Activated CD8-positive, alpha-beta memory T cell treated with anti-CD3 and anti-CD28 coated beads for 4 hours (primary cell): ENCODE measurements around the gene DECR2.
"Not testable (repeated sequence)": the region's sequence is repeated elsewhere in the genome, so short reads cannot be mapped to it uniquely, and the experiment has no call there.

ENCODE experiments used
- DNase-seq, 2 donors: peaks; one replicate each; pipeline ENCODE4 v3.0.0-alpha.2; 2020; ENCODE audit warnings: low read depth in 2 of 2

The DECR2 gene

DNA sequence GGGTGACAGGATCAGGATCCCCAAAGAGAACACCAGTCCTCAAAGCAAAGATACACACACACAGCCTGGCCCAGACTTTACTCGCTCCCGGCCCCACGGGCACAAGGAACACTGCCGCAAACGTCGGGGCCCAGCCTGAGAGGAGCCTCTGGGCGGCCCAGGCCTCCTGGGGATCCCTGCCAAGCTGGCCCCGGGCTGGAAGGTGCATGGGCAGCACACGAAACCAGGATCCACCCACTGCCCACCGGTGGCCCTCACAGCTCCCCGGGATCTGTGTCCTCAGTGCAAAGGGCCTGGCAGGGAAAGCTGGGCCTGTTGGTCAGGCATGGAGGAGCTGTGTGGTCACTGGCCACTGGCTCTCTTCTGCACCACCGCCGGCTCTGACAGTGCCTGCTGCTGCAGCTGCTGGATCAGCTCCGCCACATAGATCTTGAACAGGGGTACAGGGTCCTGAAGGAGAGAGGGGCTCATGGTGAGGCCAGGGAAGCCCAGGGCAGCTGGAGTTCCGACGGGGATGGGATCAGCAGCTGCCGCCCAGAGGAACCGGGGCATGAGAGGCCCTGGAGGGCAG is 34.3 kb upstream of the DECR2 start:
- no peak for DNase-seq

DNA sequence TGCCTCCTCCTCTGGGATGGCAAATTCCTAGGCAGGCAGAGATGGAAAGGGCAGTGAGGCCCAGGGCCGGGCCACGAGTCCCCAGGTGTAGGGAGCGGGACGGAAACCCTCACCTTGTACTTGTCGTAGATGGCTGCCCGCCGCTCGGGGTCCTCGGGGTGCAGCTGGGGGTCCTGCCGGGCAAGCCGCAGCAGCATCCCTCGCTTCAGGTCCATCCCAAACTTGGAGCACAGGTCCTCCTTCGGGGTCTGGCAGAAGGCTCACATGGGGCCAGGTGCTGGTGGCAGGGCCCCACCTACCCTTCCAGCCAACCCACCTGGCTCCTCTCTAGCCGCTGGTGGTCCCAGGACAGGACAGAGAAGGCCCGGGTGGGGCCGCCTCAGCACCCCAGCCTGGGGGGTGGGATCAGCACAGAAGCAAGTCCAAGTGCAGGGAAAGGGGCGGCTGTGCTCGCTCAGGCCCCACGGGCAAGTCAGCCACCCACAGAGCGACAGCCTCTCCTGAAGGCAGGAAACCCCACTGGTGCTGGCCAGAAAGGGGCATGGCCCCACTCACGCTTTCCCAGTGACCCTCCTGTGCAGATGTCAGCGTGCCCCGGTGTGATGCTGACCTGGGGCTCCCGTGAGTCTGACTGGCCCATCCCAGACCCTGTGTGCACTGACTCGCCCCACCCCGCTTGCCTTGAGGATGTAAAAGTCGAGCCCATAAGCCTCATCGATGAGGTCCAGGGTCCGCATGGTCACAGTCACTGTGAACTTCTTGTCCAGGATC is 33.1 kb upstream of the DECR2 start:
- no peak for DNase-seq

DNA sequence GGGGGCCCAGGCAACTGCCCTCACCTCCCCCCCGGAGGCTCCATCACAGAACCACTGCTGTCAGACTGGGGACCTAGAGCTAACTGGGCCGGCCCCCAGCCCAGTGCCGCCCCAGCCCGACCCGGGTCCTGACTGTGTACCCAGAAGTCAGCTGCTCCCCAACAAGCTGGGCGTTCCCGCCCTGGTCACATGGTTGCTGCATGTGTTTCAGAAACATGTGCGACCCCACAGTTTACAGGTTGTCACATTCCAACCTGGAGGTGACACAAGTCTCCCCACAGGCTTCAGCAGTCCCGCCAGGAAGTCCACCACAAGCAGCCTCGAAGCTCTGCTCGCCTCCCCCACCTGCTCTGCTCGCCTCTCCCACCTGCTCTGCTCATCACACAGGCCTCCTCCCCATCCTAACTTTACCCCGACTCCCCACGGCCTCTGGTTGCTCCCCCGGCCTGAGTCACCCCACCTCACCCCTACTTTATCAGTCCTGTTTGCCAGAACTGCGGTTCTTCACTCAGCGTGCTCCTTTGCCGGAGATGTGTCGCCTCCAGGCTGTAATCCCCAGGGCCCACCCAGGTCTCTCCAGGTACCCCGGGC is 32.3 kb upstream of the DECR2 start:
- DNase-seq = no peak

DNA sequence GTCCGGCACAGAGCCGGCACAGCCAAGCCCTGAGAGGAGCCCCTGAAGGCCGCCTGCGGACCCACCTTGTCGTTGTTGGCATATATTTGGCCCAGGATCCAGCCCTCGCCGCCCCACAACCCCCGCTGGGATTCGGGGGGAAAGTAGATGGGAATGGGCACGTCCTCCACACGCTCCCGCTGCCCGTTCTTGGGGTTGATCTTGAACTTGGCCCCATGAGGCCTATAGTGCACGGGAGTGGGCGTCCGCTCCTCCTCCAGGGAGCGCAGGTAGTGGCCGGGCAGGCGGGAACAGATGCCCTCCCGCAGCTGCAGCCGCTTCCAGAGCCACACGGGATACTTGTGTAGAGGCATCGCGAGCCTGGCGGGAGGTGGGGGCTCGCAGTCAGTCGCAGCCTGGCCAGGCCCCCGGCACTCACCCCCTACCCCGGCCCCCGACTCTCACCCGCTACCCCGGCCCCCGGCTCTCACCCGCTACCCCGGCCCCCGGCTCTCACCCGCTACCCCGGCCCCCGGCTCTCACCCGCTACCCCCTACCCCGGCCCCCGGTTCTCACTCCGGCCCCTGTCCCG is 31.7 kb upstream of the DECR2 start:
- DNase-seq = no peak

DNA sequence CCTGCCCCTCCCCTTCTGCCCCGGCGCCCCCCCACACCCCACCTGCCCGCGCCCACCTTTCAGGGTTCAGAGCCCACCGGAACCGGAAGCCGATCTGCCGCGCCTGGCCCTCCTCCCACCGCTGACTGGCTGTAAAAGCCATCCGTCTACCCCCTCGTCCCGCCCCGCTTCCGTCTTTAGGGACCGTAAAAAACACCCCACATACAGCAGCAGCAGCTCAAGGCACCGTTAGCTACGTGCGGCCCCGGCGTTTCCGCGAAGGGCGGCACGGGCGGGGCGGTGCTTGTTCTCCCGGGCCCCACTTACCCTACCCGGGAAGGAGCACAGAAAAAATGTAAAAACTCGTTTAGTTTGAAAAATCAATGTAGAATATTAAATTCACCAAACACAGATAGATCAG is 31.2 kb upstream of the DECR2 start, which contains the start of gene MRPL28:
Gene MRPL28 (minus strand): TSS at position 96 of the 400 bp plus-strand sequence. CDS start 320 bp downstream, outside the sequence.
- DNase-seq = peak; percentile 87

DNA sequence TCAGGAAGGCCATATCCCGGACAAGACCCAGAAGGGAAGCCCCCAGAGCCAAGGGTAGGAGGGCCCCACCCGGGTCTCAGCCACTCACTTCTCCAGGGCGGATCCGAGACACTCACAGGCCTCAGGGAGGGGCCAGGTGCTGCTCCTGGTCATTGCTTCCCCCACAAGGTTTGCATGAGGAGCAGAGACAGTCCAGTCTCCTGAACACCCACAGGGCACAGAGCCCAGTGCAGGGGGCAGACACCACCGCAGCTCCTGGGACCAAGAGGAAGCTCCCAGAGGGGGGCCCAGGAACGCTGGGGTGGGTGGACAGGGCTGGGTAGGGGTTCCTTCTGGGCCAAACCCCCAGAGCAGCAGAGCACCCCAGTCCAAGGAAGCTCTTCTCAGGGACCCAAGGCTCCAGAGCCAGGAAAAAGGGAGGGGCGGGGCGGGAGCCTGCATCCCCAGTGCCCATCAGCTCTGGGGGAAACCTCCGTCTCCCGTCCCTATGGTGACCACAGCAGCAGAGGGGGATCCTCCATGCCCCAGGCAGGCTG is 30.6 kb upstream of the DECR2 start:
- DNase-seq = no peak

DNA sequence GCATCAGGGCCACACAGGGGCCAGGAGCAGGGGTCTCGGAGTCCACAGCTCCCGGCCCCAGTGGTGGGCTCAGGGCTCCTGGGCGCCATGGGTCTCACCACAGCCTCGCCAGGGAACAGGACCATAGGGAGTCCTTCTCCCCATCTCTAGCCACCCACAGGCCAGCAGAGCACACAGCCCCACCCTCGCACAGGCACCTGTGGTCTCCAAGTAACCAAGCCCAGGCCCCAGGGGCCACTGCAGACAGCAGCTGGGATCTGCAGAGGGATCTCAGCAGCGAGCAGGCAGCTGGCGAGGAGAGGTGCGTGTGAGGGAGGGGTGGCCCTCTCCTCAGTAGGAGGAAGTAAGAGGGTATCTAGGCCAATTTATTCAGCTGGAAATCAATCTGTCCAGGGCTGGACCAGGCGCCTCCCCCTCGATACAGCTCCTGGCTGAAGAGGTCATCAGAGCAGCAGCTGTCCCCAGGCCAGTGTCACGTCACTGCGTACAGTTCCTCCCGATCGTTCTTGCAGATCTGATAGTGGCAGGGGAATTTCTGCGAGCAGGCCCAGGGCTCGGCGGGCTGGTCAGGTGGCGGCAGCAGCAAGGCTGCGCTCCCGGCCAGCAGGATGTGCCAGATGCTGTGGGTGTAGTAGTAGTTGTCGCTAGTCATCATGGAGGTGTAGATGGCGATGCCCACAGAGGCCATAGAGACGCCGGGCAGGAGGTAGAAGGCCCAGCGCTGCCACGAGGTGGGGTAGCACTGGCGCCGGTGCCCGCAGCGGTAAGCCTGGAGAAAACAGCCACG is 30.0 kb upstream of the DECR2 start:
- DNase-seq = no peak

DNA sequence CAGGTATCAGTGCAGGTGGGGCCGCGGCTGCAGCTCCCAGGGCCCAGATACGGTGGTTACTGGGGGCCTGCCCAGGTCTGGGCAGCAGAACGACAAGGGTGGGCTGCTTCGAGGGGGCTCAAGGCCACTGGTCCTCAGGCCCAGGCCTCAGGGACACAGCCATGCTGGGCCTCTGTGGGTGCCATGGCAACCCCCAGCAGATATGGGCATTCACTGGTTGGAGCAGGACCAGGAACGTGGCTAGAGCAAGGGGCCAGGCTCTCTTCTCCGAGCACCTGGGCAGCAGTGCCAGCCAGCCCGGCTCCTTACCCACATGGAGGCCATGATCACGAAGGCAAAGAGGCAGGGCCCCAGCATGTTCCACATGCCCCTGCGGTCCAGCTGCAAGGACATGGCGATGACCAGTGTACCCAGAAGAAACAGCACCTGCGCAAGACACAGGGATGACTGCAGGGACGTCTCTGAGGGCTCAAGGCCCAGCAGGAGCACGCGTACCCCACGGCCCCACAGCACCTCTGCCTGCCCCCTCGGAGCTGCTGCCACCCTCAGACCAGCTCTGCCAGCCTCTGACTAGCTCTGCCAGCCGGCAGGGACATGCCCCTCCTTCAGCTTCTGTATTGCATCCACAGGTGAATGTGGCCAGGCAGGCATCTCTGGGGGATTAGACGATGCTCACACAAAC is 29.2 kb upstream of the DECR2 start:
- DNase-seq = no peak

DNA sequence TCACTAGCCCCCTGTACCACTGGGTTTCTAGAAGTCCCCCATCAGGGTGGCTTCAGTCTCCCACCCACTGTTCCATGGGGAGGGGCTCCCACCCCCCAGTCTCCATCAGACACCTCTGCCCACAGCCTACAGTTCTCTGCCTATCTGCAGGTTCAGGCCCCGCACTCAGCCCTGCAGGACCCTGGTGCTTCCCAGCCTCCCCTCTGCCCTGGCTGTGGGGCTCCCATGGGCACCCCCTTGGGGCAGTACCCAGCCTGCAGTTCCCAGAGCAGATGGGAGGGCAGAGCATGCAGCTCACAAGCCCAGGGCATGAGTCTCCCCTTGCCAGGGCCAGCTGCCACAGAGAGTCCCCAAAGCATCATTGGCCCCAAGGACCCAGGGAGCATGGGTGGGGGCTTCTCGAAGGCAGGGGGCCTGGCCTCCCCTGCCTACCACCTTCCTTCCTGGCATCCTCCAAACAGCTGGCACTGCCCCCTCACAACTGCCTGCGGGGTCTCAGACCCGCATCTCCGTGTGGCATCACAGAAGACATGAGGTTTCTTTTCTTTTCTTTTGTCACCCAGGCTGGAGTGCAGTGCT is 28.6 kb upstream of the DECR2 start:
- DNase-seq = no peak

DNA sequence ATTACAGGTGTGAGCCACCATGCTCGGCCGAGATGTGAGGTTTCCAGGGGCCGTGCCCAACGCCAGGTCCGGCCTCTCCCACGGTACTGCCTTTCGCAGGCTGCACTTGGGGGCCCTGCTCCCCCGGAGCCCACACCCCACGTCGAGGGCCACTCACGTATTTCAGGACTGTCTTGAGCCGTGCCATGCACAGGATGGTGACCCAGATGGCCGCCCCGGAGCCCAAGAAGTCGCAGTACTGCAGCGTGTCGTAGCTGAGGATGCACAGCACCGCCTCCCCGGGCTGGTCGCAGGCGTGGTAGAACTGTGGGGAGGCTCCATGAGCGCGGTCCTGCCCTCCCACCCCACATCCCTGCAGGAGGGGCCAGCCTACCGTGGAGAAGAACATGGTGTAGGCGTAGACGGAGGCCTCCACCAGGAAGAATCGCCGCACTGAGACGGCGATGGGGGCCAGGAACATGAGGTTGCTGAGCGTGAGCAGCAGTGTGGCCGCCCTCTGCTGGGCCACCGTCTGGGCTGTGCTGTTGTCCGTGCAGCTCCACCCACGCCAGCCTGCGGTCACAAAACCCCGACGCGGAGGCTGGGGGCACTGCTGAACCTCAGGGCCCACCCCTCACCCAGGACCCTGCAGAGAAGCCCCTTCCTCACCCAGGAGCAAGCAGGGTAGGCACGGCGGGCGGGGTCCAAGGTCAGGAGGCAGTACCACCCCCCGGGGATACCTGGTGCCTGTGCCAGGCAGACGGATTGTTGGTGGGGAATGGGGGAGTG is 27.7 kb upstream of the DECR2 start:
- no peak for DNase-seq

DNA sequence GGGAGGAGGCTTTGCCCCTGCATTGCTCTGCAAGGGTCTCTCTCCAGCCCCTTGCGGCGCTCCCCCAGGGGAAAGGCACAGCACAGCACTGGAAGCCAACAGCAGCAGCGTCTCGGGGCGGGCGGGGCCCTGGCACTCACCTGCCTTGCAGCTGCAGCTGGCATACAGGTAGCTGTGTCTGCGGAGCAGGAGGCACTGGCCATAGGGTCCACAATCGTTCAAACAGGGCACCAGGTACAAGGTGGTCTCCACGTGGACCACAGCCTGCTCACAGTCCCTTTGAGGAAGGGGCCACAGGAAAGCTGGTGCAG is 27.1 kb upstream of the DECR2 start:
- no peak for DNase-seq

DNA sequence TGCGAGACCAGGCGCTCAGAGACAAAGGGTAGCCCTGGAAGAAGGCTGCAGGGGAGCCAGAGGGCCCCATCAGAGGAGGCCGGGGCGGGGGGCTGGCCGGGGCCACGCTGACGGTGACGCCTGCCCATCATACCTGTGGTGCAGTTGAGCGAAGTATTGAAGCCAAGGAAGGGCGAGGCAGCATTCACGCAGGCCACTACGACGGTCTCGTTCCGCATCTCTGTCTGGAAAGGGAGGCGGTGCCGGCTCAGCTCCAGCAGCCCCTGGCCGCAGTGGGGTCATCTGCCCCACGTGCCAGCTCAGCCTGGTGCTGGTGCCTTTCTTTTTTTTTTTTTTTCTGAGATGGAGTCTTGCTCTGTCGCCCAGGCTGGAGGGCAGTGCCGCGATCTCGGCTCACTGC is 26.5 kb upstream of the DECR2 start:
- no peak for DNase-seq

DNA sequence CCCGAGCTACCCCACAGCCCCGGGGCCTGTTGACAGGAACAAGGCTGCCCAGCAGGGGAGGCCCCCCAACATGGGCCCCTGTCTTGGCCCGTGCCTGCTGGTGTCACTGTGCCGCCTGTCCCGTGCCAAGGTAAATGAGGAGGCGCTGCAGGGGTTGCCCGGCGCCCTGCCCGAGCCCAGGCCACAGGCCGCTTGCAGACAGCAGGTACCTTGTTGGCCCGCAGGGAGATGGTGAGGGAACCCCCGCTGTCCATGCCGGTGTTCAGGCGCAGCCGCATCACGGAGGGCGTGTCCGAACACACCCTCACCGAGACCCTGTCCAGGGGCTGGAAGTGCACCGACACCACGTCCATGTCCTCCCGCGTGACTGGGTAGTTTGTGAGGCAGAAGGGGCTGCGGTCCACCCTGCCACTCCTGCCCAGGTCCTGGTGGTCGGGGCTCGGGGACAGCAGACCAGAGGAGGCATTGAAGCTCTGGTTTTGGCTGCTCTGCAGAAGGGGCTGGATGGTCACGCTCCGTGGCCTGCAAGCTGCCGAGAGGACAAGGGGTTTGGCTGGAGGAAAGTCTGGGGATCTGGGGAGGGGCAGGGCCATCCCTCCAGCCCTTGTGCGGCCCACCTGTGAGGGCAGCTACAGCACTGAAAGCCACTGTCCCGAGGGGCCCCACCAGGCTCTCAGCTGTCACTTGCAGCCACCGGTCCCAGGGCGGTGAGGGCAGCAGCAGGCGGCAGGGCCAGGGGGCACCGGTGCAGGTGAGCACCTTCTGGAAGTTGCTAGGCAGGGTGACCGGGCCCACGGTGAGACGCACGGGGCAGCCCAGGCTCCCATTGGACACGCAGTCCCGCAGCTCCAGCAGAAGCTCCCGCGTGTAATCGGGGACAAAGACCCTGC is 25.5 kb upstream of the DECR2 start:
- no peak for DNase-seq

DNA sequence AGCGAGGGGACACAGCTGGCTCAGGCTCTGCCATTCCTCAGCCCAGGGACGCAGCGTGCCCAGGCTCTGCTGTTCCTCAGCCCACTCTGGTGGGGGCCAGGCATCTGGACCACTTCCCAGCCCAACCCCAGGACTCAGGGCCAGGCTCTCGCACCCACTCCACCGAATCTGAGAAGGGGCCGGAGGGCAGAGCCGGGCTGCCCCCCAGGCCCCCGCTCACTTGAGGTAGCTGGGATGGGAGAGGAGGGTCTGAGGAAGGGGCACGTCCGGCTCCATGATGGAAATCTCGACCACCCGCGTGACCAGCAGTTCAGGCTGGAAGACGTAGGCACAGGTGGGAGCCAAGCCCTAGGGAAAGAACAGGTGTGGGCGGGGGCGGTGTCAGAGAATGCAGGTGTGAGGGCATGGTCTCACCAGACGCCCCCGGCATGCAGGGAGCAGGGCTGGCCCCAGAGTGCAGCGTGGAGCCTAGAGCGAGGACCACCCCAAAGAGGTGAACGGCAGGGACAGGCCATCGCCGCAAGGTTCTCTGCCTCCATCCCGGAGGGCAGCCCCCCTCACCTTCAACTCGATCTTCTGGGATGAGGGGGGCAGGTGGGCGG is 24.8 kb upstream of the DECR2 start:
- no peak for DNase-seq

DNA sequence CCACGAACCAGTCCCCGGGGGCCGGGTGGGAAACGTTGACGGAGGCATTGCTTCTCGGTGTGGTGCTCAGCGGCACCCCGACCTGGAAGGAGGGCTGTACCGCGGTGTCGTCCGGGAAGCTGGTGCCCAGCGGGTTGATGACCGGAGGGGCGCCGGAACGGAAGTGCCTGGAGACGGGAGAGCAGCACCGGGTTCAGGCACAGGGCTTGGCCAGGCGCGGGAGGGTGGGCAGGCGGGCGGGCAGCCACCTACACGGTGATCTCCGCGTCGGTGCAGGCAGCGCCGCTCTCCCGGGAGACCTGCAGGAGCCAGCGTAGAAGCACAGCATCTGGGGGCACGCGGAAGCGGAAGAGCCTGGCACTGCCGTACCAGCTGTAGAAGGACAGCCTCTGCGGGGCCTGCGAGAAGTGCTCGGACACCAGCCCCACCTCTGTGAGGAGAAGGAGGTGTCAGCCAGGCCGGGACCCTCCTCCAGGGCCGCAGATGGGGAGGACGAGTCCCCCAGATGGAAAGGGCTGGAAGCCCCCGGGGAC is 24.2 kb upstream of the DECR2 start:
- no peak for DNase-seq

DNA sequence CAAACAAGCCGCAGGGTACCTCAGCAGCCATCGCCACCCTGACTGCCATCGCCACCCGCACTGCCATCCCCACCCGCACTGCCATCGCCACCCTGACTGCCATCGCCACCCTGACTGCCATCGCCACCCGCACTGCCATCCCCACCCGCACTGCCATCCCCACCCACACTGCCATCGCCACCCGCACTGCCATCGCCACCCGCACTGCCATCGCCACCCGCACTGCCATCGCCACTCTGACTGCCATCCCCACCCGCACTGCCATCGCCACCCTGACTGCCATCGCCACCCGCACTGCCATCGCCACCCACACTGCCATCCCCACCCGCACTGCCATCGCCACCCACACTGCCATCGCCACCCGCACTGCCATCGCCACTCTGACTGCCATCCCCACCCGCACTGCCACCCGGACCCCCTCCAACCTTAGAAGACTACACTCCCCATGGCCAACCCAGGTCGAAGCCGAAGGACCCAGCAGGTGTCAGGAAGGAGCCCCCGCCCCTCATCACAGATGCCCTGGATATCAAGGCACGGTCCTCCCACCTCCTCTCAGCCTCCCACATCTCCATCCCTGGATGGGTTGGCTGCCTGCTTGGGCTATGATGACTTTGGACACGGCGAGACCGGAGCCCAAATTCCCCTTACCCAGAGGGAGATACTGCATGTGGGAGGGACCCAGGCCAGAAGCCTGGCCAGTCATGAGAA is 23.4 kb upstream of the DECR2 start:
- not testable (repeated sequence) for DNase-seq

DNA sequence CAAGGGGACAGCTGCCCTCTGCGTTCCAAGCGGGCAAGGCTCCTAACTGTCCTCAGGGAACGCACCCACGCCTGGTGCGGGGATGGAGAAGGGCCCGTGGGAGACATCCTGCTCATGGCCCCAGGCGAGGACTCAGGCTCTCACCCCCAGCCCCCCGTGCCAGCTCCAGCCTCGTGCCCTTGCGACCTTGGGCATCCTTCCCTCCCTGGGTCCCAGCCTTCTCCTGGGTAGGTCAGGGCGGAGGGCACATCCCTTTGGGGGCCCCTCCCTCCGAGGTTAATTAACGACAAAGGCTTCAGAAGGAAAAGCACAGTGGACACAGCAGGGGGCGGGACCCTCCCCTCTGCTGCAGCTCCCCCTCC is 22.9 kb upstream of the DECR2 start:
- DNase-seq = no peak
